NCI-H1417 (cell line): ENCODE measurements around the gene MRPS12.

Experiments
- DNase-seq, 3 experiments: peaks; one replicate each; lab custom pipeline; 2025; lab: John Stamatoyannopoulos, UW

MRPS12 gene

DNA sequence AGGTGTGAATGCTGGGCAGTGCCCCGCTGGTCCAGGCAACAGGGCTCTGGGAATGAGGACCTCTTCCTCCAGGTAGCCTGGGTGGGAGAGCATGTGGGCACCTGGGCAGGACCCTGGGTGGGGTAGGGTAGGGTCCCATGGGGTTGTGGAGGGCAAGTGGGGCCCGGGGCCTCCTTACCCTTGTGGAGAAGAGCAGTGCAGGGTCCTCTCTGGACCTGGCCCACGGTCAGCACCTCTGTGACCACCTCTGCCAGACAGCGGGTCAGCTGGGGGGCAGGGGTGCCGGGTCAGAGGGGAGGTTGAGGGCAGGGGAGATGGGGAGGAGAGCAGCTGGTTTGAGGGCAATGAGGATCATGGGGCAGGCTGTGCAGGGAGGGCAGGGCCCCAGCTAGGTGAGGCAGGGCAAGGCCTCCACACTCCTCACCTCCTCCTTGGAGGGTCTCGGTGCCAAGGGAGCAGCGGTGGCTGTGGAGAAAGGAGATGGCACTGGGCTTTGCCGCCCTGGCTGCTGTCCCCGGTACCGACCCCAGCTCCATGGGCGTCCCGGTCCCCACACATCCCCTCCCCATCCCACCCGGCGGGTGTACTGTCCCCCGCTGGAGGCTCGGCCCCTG, 19.2 kb upstream of the MRPS12 start:
- DNase-seq = no peak

DNA sequence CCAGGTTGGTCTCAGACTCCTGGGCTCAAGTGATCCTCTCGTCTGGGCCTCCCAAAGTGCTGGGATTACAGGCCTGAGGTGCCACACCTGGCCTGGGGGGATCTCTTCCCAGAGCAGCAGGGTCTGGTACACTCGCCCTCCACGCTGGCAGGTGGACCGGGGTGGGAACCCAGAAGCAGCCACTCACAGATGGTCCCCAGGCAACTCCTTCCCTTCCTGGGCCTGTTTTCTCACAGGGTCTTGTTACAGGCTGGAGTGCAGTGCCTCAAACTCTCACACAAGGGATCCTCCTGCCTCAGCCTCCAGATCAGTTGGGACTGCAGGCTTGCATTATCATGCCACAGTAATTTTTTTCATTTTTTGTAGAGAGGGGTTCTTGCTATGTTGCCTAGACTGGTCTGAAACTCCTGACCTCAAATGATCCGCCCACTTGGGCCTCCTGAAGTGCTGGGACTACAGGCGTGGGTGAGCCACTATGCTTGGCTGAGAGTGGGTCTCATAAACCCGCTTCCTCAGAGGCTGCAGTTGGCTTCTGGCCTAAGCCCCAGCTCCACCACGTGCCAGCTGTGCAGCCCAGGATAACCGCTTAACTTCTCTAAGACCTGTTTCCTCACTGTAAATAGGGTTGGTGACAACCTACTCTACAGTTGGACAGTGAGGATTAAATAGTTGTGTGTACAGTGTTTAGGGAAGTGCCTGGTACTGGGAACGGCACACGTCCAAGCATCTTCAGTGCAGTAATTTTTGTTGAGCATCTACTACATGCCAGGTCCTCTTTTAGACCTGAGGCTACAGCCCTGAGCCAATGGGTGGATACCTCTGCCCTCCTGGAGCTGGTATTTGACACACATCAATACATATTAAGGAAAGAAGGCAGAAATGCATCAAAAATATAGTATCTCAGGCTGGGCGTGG, 17.9 kb upstream of the MRPS12 start:
- DNase-seq = no peak

DNA sequence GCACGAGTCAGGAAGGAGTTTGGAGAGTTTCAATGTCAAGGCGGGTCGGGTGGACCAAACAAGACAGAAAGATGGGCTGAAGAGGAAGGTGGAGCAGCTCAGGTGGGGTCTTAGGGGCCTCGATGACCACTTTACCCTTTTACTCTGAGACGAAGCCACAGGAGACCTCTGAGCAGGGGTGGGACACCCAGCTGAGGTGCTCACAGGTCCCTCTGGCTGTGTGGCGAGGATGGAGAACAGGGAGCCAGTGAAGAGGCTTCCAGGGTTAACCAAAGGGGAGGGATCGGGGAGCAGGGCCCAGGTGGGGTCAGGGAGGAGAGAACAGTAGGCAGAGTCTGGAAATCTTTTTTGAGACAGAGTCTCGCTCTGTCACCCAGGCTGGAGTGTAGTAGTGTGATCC, 16.8 kb upstream of the MRPS12 start:
- DNase-seq = no peak

DNA sequence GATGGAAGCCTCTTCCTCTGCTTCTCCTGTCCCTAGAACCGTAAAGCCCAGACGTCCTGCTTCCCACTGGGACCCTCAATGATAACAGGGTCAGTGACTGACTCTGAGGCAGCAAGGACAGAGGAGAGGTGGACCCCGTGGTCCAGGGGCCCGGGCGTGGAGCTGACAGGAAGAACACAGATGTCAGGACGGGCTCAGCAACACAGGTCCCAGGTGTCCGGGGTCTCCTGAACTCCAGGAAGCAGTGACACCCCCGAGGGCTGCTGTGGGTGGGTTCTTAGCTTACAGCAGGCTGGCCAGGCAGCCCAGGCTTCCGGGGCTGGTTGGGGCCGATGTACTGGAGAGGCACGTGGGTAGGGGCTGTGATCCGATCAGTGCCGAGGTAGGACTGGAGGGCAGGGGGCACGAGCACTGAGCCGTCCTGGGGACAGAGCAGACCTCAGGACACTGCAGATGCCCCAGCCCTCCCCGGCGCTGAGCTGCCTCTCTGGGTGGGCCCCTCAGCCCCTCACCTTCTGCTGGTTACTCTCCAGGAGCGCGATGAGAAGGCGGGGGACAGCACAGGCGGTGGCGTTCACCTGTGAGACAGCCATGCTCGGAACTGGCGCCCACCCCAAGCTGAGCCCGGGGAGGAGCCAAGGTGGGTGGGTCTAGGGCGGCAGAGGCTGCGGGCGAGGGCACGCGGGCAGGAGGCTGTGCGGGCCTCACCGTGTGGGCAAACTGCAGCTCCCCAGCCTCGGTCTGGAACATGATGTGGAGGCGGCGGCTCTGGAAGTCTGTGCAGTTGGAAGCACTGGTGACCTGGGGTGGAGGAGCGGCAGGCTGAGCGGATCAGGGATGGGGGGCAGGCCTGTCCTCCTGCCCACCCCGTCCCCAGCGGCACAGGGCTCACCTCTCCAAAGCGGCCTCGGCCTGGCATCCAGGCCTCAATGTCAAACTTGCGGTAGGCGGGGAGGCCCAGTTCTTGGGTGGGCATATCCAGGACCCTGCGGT, 15.1 kb upstream of the MRPS12 start:
- DNase-seq = no peak

DNA sequence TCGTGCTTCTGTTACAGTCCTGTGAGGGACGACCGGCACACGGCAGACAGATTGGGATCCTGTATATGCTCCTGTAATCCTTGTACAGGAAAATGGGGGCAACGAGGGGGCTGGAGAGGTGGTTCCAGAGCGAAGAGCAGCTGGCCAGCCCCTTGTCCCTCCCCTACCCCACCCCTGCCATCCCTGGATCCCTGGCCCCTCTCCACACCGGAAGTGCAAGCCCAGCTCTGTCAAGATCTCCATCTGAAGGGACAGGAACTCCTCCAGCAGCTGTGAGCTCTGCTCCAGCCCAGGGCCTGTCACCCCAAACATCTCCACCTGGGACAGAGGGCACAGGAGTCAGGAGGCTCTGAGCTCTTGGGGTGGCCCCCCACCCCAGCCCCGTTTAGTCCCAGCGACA, 13.2 kb upstream of the MRPS12 start:
- DNase-seq = no peak

DNA sequence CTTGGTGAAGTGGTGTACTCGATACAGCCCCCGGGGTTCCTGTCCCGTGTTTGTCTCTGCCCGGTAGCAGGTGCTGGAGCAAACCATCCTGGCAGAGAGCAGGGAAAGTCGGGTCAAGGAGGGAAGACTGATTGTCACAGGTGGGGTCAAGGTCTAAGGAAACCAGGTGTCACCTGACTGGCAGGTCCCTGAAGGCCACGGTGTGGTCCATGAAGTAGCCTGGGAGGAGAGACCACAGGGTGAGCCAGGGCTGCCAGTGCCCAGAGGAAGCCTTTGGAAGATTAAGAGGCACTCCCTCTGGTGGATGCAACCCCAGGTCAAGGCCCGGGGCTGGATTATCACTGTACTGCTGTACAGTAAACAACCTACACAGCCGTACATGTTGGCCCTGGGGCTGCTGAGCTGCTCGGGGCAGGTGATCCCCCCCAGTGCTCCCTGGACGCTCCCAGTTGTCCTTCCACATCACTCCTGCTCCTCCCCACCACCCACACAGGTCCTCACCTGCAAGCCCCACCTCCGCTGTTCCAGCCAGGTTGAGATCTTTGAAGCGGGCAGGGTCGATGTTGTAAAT, 12.7 kb upstream of the MRPS12 start:
- peak in 1 of 3 experiments; percentile 4 for DNase-seq

DNA sequence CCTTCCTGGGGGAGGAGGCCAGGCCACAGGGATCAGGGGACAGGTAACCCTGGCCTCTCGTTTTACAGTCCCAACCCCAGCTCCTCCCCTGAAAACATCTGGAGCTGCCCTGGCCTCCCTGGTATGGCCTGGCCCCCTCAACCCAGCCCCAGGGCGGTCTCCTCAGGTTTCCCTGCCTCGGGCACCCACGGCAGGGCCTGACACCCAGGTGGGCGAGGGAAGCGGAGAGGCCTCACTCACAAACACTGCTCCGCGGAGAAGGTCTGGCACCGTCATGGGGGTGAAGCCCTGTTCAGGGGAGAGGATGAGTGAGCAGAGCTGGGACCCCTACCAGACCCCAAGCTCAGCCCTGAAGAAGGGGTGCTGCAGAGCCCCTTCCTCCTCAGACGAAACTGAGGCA, 12.2 kb upstream of the MRPS12 start:
- no peak for DNase-seq

- no peak for DNase-seq
Observed at GRCh38 chr19:38919837-38920601, 10.7 kb upstream of the MRPS12 start.

- no peak for DNase-seq
Observed at GRCh38 chr19:38920602-38921419, 9.9 kb upstream of the MRPS12 start.

GRCh38 chr19:38921420-38922274, 9.1 kb upstream of the MRPS12 start:
- DNase-seq = no peak

DNA sequence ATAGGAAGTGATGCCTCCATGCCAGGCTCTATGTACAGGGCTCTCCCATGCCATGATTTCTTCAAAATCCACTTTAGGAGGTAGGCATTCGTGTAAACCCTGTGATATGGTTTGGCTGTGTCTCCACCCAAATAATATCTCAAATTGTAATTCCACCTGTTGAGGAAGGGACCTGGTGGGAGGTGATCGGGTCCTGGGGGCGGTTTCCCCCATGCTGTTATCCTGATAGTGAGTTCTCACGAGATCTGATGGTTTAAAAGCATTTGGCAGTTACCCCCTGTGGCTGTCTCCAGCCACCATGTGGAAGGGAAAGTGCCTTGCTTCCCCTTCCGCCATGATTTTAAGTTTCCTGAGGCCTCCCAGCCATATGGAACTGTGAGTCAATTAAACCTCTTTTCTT, 8.3 kb upstream of the MRPS12 start:
- DNase-seq = no peak

- DNase-seq = no peak
Observed at GRCh38 chr19:38924388-38924787, 6.4 kb upstream of the MRPS12 start.

GRCh38 chr19:38928391-38929001, 2.2 kb upstream of the MRPS12 start:
- no peak for DNase-seq

- DNase-seq = peak; percentile 94 to 98 (median 97)
Observed at GRCh38 chr19:38929929-38930775, 592 bp upstream of the MRPS12 start, which contains the start of gene SARS2. TSS of gene SARS2 (minus strand) at chr19:38930763. CDS start at chr19:38930736, 27 bp downstream.

- DNase-seq = no peak
Observed at GRCh38 chr19:38931521-38931793, 713 bp downstream of the MRPS12 start.

- peak in 1 of 3 experiments; percentile 16 for DNase-seq
Observed at GRCh38 chr19:38932425-38933179, 1.9 kb downstream of the MRPS12 start.

DNA sequence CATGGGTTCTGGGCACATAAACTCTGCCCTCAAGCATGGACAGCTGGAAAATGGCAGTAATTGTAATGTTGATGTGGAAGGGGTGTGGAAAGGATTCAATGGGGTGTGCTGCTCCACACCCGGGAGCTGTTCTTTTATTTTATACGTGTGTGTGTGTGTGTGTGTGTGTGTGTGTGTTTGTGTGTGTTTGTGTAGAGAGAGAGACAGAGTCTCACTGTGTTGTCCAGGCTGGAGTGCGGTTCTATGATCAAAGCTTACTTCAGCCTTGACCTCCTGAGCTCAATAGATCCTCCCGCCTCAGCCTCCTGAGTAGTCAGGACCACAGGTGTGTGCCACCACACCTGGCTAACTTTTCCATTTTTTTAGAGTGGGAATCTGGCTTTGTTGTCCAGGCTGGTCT, 2.8 kb downstream of the MRPS12 start:
- DNase-seq = no peak
